Glutamatergic neuron (in vitro differentiated cells): ENCODE data around the gene HSF2. TPM values are rescaled to one million over a fixed set of nuclear protein-coding genes. Genes with fewer than 3 reads are reported as not detected.

Experiments used
- DNase-seq: peaks from one replicate; pipeline ENCODE4 v3.0.0; 2022
- H3K27ac Mint-ChIP-seq: one replicate; pipeline ENCODE4 v1.8.0; 2020; ENCODE audit warnings: mild to moderate bottlenecking, mixed read lengths, inconsistent platforms; ENCODE audit not compliant: unreplicated experiment
- H3K27me3 Mint-ChIP-seq: one replicate; pipeline ENCODE4 v1.8.0; 2020; ENCODE audit warnings: mild to moderate bottlenecking, moderate library complexity, mixed read lengths, inconsistent platforms; ENCODE audit not compliant: unreplicated experiment
- H3K36me3 Mint-ChIP-seq: one replicate; pipeline ENCODE4 v1.8.0; 2020; ENCODE audit warnings: mild to moderate bottlenecking, mixed read lengths, inconsistent platforms; ENCODE audit not compliant: unreplicated experiment
- H3K4me1 Mint-ChIP-seq: one replicate; pipeline ENCODE4 v1.8.0; 2020; ENCODE audit warnings: mild to moderate bottlenecking, low read depth, mixed read lengths, inconsistent platforms; ENCODE audit not compliant: unreplicated experiment
- H3K4me3 Mint-ChIP-seq: one replicate; pipeline ENCODE4 v1.8.0; 2020; ENCODE audit warnings: mild to moderate bottlenecking, mixed read lengths, inconsistent platforms; ENCODE audit not compliant: unreplicated experiment
- H3K9me3 Mint-ChIP-seq: one replicate; pipeline ENCODE4 v1.8.0; 2020; ENCODE audit warnings: mild to moderate bottlenecking, moderate library complexity, mixed read lengths, inconsistent platforms; ENCODE audit not compliant: unreplicated experiment
- CTCF ChIP-seq: fragments of 200-600 bp; sonication (generic); IDR thresholded peaks from one replicate; pipeline ENCODE4 v1.5.0; 2021; ENCODE audit not compliant: partially characterized antibody, unreplicated experiment
- total RNA-seq: library from RNA; stranded (reverse); fragmentation: NEBNext Ultra II Directional; extraction: Animal tissue kit (Norgen Biotek cat#: 25700); gene quantifications from one replicate; pipeline ENCODE4 v1.2.1, GENCODE V29; 2021; ENCODE audit not compliant: unreplicated experiment

Gene HSF2
- total RNA-seq, 1 donor from 2014 or later, result 25.4 TPM

- no peaks in the 10 kb centered on the region for H3K36me3 Mint-ChIP-seq
- H3K4me3 Mint-ChIP-seq, result no peak overlapping the region
- H3K27ac Mint-ChIP-seq, result no peak overlapping the region
- no peak for DNase-seq
- H3K4me1 Mint-ChIP-seq, result peaks cover 2% of the 10 kb centered on the region
- H3K9me3 Mint-ChIP-seq, result no peaks in the 10 kb centered on the region
- no peak for TF ChIP-seq CTCF
- no peaks in the 10 kb centered on the region for H3K27me3 Mint-ChIP-seq
These were observed 17.4 kb downstream of the HSF2 start for GRCh38 chr6:122416825-122417224.

GRCh38 chr6:122422003-122422402 lies 22.6 kb downstream of the HSF2 start:
- no peak overlapping the region for H3K4me3 Mint-ChIP-seq
- DNase-seq, result no peak
- H3K36me3 Mint-ChIP-seq, result no peaks in the 10 kb centered on the region
- no peaks in the 10 kb centered on the region for H3K9me3 Mint-ChIP-seq
- TF ChIP-seq CTCF, result no peak
- H3K4me1 Mint-ChIP-seq, result no peaks in the 10 kb centered on the region
- no peak overlapping the region for H3K27ac Mint-ChIP-seq
- peaks cover 2% of the 10 kb centered on the region for H3K27me3 Mint-ChIP-seq

DNA sequence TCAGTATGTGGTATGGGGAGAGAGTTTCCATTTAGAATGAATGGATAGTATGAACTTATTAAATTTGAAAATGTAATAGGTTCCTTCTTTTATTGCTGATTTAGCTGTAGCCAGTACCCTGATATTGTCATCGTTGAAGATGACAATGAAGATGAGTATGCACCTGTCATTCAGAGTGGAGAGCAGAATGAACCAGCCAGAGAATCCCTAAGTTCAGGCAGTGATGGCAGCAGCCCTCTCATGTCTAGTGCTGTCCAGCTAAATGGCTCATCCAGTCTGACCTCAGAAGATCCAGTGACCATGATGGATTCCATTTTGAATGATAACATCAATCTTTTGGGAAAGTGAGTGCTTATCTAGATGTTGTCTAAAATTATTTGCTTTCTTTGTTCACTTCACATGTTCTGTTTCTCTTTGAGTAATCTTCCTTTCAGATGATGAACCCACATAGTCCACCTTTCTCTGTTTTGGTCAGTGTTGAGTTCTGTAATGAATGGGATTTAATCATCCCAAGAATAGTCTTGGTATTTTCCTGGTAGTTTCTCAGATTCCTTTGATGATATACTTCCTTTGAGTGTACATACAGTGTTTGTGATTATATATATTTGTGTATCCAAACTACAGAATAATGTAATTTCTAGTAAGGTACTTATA lies 23.3 kb downstream of the HSF2 start:
- no peak for TF ChIP-seq CTCF
- H3K27me3 Mint-ChIP-seq, result peaks cover 2% of the 10 kb centered on the region
- no peaks in the 10 kb centered on the region for H3K36me3 Mint-ChIP-seq

GRCh38 chr6:122423734-122424133 lies 24.3 kb downstream of the HSF2 start:
- TF ChIP-seq CTCF, result no peak
- no peaks in the 10 kb centered on the region for H3K4me1 Mint-ChIP-seq
- H3K9me3 Mint-ChIP-seq, result no peaks in the 10 kb centered on the region
- no peak overlapping the region for H3K27ac Mint-ChIP-seq
- H3K36me3 Mint-ChIP-seq, result no peaks in the 10 kb centered on the region
- peaks cover 2% of the 10 kb centered on the region for H3K27me3 Mint-ChIP-seq
- DNase-seq, result no peak
- no peak overlapping the region for H3K4me3 Mint-ChIP-seq

More for the DNA sequence above, 23.3 kb downstream of the HSF2 start:
- H3K9me3 Mint-ChIP-seq, result no peaks in the 10 kb centered on the region
- DNase-seq, result no peak
- no peak overlapping the region for H3K4me3 Mint-ChIP-seq
- H3K4me1 Mint-ChIP-seq, result no peaks in the 10 kb centered on the region
- no peak overlapping the region for H3K27ac Mint-ChIP-seq

- no peaks in the 10 kb centered on the region for H3K36me3 Mint-ChIP-seq
- no peak overlapping the region for H3K4me3 Mint-ChIP-seq
- no peak for DNase-seq
- no peak overlapping the region for H3K27ac Mint-ChIP-seq
- H3K27me3 Mint-ChIP-seq, result peaks cover 2% of the 10 kb centered on the region
- H3K9me3 Mint-ChIP-seq, result no peaks in the 10 kb centered on the region
- TF ChIP-seq CTCF, result no peak
- no peaks in the 10 kb centered on the region for H3K4me1 Mint-ChIP-seq
These were observed 27.1 kb downstream of the HSF2 start for GRCh38 chr6:122426597-122426996.
